Measurements from ENCODE around the gene KLF16.

- TF ChIP-seq ARNT (IDR thresholded peaks at IDR 0.05) (no peak), SUZ12 (IDR thresholded peaks at IDR 0.05) (no peak), HDGF (IDR thresholded peaks at IDR 0.05; ENCODE audit: borderline replicate concordance) (no peak), FOXM1 (IDR thresholded peaks at IDR 0.05; ENCODE audit: borderline replicate concordance) (no peak), SP1 (IDR thresholded peaks at IDR 0.05) (no peak), FOXK2 (IDR thresholded peaks at IDR 0.05) (no peak), PKNOX1 (IDR thresholded peaks at IDR 0.05) (no peak), TARDBP (IDR thresholded peaks at IDR 0.05) (no peak), BHLHE40 (IDR thresholded peaks at IDR 0.05; ENCODE audit: borderline replicate concordance) (no peak), NFRKB (IDR thresholded peaks at IDR 0.05) (no peak), ELF4 (IDR thresholded peaks at IDR 0.05) (no peak), FOXA1 (IDR thresholded peaks at IDR 0.05) (no peak), ZNF384 (IDR thresholded peaks at IDR 0.05) (no peak)
These were observed 22.8 kb downstream of the KLF16 start for GRCh38 chr19:1840541-1841115.
